ENCODE data around the gene DYNC1LI2.
A peak's percentile ranks its signal among the peaks of the same experiment; 100 is the strongest.

DYNC1LI2 gene

DNA sequence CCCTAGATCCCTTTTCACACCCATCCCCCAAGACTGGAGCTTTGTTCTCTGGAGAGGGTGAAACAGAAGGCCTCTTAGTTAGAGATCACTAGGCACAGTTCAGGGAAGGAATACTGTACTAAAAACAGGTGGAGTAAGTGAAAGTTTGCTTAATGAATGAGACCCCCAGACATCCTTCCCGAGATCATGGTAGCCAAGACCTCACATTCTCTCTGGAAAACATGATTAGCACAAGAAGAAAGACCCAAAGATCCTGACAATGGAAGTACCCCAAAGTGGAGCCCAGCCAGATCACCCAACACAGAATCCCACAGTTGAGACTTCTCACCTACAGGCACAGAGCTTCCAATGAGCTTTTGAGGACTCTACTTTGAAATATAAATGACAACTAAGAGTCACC is 51.5 kb downstream of the DYNC1LI2 start:
- no peak for DNase-seq (ENCODE audit: low read depth)
- H3K4me3 ChIP-seq (ENCODE audit: low read length): no peak overlapping the region
- no peak for TF ChIP-seq CTCF (conservative IDR thresholded peaks at IDR 0.05; ENCODE audit: low read depth, low read length)

GRCh38 chr16:66698046-66698445 is 53.4 kb downstream of the DYNC1LI2 start:
- DNase-seq (ENCODE audit: low read depth): no peak
- no peak for TF ChIP-seq CTCF (conservative IDR thresholded peaks at IDR 0.05; ENCODE audit: low read depth, low read length)
- H3K4me3 ChIP-seq (ENCODE audit: low read length): no peak overlapping the region

- peak within 1 kb of the TSS; percentile 64 for H3K4me3 ChIP-seq (ENCODE audit: low read length)
- peak; percentile 39 for DNase-seq (ENCODE audit: low read depth)
- peak; percentile 16 for TF ChIP-seq CTCF (conservative IDR thresholded peaks at IDR 0.05; ENCODE audit: low read depth, low read length)
Measured at GRCh38 chr16:66696669-66697630, 54.5 kb downstream of the DYNC1LI2 start, which contains the start of gene CMTM4. TSS of gene CMTM4 (minus strand) at chr16:66696743. CDS start at chr16:66696525, 218 bp downstream.

DNA sequence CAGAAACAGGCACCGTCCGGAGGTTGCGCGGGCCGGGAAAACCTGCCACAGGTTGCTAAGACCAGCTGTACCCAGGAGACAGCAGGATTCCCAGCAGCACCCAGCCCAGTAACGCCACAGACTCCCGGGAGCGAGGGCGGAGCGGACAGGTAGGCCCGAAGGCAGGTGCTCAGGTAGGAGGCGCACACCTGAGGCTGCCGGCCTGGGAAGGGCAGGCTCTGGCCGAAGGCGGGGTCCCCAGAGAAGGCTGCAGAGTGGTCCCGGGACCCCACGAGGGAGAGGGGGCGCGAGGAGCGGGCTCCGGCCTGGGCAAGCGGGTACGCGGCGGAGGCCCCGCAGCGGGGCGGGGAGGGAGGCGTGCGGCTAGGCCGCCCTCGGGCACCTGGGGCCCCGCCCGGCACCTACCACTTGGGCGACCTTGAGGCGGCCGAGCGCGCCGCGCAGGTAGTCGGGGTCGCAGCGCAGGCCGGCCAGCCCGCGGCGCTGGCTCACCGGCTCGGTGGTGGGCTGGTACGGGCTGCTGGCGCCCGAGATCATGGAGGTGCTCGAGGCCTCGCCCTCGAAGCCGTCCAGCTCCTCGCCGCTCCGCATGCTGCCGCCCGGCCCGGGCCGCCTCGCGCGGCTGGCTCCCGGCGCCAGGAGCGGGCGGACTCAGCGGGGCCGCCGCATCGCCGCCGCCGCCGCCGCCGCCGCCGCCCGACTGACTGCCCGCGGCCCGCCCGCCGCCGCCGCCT is 55.3 kb downstream of the DYNC1LI2 start:
- no peak for TF ChIP-seq CTCF (conservative IDR thresholded peaks at IDR 0.05; ENCODE audit: low read depth, low read length)
- no peak for DNase-seq (ENCODE audit: low read depth)
- H3K4me3 ChIP-seq (ENCODE audit: low read length): peak overlapping the region; percentile 64

DNA sequence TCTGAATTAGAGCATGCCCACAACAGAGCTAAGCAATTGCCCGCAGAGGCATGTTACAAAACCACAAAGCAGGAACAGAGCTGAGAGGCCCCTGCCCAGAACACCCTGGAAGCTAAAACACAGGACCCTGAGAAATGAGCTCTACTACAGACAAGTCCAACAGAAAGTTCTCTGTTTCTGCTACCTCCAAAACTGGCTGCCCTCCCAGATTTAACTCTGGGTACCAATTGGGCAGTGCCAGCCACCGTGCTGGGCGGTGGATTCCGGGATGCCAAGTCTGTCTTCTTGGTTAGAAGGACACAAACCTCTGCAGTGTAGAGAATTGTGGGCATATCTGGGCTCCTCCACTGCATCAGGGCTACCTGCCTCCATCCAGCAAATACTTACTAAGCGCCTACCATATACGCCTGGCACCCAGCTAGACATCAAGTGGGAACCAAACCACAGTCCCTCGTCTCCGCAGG is 55.9 kb downstream of the DYNC1LI2 start:
- H3K4me3 ChIP-seq (ENCODE audit: low read length): peak overlapping the region; percentile 64
- DNase-seq (ENCODE audit: low read depth): no peak
- TF ChIP-seq CTCF (conservative IDR thresholded peaks at IDR 0.05; ENCODE audit: low read depth, low read length): no peak

- no peak for DNase-seq (ENCODE audit: low read depth)
- no peak overlapping the region for H3K4me3 ChIP-seq (ENCODE audit: low read length)
- TF ChIP-seq CTCF (conservative IDR thresholded peaks at IDR 0.05; ENCODE audit: low read depth, low read length): no peak
Measured at GRCh38 chr16:66693149-66693548, 58.3 kb downstream of the DYNC1LI2 start.

All from retinal pigment epithelial cell (primary cell).